ENCODE data around the gene NABP1.

NABP1 gene

GRCh38 chr2:191706791-191707190, 28.9 kb downstream of the NABP1 start:
- TF ChIP-seq CTCF (IDR thresholded peaks at IDR 0.05; ENCODE audit: low read length, missing control alignments) = no peak
- H3K4me3 ChIP-seq (replicated peaks; ENCODE audit: low read depth, low read length) = no peak overlapping the region
- DNase-seq (ENCODE audit: low read depth) = no peak

- TF ChIP-seq CTCF (IDR thresholded peaks at IDR 0.05; ENCODE audit: low read length, missing control alignments) = no peak
- H3K4me3 ChIP-seq (replicated peaks; ENCODE audit: low read depth, low read length) = no peak overlapping the region
Observed at GRCh38 chr2:191707542-191707941, 29.6 kb downstream of the NABP1 start.

GRCh38 chr2:191710411-191710900, 32.5 kb downstream of the NABP1 start:
- no peak for DNase-seq (ENCODE audit: low read depth)
- no peak overlapping the region for H3K4me3 ChIP-seq (replicated peaks; ENCODE audit: low read depth, low read length)
- TF ChIP-seq CTCF (IDR thresholded peaks at IDR 0.05; ENCODE audit: low read length, missing control alignments) = no peak

More at GRCh38 chr2:191707542-191707941, 29.6 kb downstream of the NABP1 start:
- no peak for DNase-seq (ENCODE audit: low read depth)

- no peak for TF ChIP-seq CTCF (IDR thresholded peaks at IDR 0.05; ENCODE audit: low read length, missing control alignments)
- H3K4me3 ChIP-seq (replicated peaks; ENCODE audit: low read depth, low read length) = no peak overlapping the region
- DNase-seq (ENCODE audit: low read depth) = no peak
Observed at GRCh38 chr2:191711621-191712020, 33.7 kb downstream of the NABP1 start.

- no peak overlapping the region for H3K4me3 ChIP-seq (replicated peaks; ENCODE audit: low read depth, low read length)
Observed at GRCh38 chr2:191713837-191714236, 35.9 kb downstream of the NABP1 start.

GRCh38 chr2:191714925-191715324, 37.0 kb downstream of the NABP1 start:
- TF ChIP-seq CTCF (IDR thresholded peaks at IDR 0.05; ENCODE audit: low read length, missing control alignments) = no peak

More at GRCh38 chr2:191713837-191714236, 35.9 kb downstream of the NABP1 start:
- TF ChIP-seq CTCF (IDR thresholded peaks at IDR 0.05; ENCODE audit: low read length, missing control alignments) = peak; percentile 11
- DNase-seq (ENCODE audit: low read depth) = no peak

GRCh38 chr2:191715471-191715870, 37.5 kb downstream of the NABP1 start:
- no peak overlapping the region for H3K4me3 ChIP-seq (replicated peaks; ENCODE audit: low read depth, low read length)
- no peak for DNase-seq (ENCODE audit: low read depth)
- no peak for TF ChIP-seq CTCF (IDR thresholded peaks at IDR 0.05; ENCODE audit: low read length, missing control alignments)

More at GRCh38 chr2:191714925-191715324, 37.0 kb downstream of the NABP1 start:
- H3K4me3 ChIP-seq (replicated peaks; ENCODE audit: low read depth, low read length) = no peak overlapping the region
- DNase-seq (ENCODE audit: low read depth) = no peak

Measured in fibroblast of pulmonary artery (primary cell).